DMS 273 (cell line): Measurements from ENCODE around the gene CNTN5.
"Not testable (repeated sequence)": the region's sequence is repeated elsewhere in the genome, so short reads cannot be mapped to it uniquely, and the experiment has no call there.

ENCODE experiments used
- DNase-seq: peaks from one replicate; lab custom pipeline; 2025; ENCODE audit not compliant: unreplicated experiment; lab: John Stamatoyannopoulos, UW

The CNTN5 gene

DNA sequence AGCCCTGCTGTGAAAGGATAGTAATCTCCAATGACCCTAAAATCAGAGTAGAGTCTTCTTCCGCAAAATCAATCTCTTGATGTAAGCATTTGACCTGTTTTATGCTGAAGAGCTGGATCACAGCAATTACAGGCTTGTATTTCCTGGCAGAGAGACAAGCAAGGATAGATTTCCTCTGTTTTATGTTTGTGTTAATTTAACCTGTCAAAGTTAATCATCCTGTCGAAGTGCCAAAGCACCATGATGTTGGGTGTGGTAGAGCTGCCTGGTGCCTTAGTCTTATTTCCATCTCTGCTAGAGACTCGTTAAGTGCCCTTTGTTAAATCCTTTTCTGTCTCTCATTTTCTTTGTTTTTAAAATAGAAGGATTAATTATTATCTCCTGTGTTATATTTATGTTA lies 248.1 kb downstream of the CNTN5 start:
- DNase-seq, result peak; percentile 56

DNA sequence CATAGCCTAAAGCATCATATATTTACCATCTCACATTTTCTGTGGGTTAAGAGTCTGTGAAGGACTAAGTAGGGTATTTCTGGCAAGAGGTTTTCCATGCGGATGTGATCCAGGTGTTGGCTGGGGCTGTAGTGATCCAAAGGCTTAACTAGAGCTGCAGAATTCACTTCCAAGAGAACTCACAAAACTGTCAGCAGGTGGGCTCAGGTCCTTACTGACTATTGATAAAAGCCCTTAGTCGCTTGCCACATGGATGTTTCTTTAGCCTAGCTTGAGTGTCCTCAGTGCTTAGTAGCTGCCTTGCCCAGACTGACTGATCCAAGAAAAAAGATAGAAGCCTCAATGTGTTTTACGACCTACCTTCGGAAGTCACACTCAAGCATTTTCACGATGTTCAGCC lies 250.8 kb downstream of the CNTN5 start:
- DNase-seq, result no peak

DNA sequence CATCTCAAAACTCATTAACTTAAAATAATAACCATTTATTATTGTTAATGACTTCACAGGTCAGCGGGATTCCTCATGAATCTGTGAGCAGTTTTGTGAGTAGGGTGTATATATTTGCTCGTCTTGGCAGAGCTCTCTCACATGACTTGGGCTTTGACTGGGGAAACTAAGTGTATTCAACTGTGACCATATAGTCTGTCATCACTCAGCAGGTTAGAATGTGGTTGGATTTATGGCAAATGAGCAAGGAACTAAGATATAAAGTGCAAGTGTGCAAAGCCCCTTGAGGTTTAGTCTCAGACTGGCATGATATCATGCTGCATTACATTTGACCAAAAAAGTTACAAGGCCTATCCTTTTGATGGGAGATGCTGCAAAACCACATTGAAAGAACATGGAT lies 254.8 kb downstream of the CNTN5 start:
- DNase-seq, result no peak

DNA sequence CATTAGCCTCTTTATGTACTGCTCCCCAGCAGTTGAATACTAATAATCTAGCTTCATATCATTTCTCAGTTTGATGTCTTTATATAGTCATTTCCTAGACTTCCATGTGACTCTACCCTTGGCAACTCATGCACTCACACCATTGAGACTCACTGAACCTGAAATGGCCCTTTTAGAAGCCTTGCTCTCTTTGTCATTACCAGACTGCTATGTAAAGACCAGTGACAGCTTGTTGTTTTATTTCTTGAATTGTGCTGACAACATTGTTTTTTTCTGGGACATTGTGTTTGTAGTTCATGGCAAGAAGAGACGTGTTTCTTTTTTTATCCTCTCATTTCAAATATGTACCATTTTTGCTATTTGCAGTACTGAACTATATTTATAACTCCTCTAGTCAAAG lies 256.5 kb downstream of the CNTN5 start:
- no peak for DNase-seq

DNA sequence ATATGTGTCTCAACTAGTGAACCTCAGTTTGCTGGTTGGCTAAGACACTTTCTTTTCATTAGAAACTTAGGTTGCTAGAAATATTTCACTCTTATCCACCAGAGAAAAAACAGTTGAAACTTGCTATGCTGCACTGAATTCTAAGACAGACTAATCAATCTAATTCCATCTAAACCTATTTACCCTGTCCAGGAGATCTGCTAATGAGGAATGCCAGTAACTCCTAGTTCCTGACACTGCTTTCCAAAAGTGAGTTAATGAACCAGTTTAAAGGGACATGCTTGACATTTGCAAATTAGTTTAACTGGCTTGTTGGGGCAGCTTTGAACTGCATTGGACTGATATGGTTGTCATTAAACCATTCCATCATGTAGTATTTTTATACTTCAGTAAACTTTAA lies 258.5 kb downstream of the CNTN5 start:
- DNase-seq, result no peak

DNA sequence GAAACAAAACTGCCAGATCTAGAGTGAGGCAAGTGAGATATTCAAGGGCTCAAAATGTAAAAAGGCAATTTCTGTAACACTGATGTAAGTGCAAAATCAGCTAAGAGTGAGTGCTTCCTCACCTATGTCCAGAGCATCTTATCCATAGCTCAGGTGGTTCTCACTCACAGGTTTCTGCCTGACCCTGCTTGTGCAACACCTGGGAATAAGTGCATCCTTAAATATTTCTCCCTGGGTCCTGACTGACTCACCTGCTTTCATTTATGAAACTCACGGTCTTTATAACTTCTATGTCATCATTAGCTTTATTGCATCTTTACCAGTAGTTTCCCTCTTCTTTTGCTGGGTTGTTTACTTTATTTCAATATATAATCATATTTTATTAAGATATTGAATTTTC lies 260.6 kb downstream of the CNTN5 start:
- DNase-seq, result no peak

DNA sequence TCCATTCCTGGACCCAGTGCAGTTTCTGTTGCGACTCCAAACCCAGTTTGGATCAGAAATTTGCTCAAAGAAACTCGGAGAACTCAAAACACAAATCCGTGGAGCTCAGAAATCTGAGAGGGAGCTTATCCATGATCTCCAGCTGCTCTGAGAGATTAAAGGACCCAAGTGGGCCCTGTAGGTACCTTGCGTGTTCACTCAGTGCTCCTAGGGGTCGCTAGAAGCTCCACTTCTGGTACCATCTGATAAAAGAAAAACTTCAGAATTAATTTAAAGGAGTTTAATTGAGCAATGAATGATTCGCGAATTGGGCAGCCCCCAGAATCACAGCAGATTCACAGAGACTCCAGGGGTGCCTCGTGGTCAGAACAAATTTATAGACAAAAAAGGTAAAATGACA lies 277.2 kb downstream of the CNTN5 start:
- not testable (repeated sequence) for DNase-seq

DNA sequence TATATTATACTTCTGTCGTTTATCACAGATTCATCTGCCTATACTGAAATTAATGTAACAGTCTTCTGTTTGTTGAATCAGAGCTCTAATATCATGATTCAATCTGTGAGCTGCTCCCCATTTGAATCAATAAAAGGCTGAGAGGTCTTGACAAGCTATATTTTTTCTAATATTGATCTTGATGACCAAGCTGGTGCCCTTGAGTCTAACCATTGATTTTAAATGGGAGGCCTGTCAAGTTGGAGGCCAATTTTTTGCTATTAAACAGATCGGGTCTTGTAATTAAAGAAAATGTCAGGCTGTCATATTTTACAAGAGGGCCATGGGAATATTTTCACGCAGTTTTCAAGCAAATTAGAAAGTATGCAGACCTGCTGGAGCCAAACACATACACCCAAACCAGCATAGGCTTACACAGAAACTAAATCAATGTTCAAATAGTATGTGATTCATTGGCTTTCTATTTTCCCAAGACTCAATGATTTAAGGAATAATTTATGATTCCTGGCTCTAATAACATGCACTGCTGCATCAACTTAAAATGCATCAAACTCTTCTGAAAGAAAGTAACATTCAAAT lies 286.9 kb downstream of the CNTN5 start:
- DNase-seq, result no peak

DNA sequence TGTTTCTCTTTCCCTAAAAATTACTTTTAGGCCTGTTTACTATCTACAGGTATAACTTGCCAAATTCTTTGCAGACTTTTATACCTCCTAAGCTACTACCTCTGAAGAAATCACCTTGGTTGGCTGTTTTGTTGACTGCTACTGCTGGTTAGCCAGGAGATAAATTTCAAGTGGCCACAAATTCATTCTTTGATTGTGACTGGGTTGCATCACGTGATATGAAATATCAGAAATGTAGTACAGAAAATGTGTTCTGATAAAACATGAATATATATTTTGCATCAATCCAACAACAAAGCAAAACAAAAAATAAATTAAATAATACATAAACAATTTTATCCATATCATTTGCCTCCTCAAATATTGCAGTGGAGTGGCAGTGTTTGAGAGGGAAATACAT lies 291.1 kb downstream of the CNTN5 start:
- no peak for DNase-seq

DNA sequence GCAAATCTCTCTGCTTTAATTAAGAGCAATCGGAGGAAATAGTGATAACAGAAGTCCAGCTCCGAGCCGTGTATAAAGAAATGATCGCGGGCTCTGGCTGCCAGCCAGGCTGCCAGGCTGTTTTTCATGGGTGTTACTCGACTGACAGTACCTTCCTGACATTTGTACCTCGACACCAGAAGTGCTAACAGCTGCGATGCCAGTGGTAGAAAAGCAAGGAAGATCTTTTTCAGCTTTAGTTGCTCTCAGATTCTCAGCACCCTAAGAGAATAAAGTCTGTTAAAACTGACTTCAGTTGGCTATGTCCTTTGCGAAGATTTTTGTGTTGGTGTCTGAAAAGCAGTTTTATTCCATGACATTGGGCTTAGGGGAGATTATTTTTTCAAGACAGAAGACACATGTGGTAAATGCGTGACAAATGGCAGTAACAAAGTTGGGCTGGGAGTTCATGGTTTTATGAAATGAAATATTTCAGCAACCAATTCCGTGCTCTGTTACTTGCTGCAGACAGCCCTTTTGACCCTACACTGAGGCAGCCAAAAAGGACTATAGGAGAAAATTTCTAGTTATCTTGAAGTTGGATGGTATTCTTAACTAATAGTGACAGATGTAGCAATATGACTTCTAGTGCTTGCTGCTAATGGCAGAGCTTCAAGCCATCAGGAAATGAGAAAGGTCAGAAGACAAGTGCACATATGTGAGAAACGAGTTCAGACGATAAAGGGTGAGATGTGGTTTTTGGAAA lies 296.2 kb downstream of the CNTN5 start:
- peak; percentile 76 for DNase-seq

DNA sequence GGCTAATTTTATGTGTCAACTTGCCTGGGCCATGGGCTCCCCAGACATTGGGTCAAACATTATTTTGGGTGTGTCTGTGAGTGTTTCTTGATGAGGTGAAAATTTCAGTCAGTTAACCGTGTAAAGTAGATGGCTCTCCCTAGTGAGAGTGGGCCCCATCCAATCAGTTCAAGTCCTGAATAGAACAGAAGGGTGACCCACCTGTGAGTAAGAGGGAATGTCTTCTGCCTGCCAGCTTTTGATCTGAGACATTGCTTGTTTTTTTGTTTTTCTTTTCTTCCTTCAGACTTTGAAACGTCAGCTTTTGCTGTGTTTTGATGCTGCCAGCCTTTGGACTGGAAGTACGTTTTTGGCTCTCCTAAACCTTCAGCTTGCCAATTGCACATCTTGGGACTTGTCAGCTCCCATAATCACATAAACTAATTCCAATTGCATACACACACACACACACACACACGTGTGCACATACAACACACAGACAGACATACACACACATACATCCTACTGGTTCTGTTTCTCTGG lies 300.1 kb downstream of the CNTN5 start:
- DNase-seq, result no peak

DNA sequence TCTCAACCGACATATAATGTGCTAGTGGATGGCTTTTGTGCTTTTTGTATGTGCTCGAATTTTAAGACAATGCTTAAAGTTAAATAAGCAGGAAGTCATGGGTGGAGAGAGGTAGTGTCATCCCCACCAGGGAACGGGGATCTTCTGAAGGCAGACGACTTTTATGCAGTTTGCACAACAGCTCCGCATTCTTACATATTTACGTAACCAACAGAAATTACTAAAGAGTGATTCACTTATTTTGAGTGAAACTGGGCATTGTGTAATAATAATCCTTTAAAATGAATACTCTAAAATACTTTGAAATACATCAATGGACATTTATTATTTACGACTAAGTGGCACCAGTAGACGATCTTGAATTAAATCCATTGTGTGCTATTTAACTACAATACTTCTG lies 305.1 kb downstream of the CNTN5 start:
- no peak for DNase-seq

DNA sequence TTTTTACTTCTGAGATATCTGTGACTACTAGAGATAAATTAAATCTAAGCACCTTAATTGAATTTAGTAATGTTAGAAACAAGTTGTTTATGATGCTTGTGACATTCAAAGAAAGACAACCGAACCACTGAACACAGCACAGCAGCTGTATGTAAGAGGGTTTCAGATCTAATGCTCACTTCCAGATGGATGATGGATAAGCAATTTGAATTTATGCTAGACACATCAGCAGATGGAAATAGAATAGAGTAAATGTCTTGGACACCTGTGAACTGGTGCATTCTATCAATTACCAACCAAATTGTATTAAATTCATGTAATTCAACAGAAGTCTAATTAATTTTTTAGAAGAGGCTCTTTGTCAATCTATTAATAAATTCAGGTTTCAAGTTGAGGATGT lies 306.3 kb downstream of the CNTN5 start:
- DNase-seq, result no peak

DNA sequence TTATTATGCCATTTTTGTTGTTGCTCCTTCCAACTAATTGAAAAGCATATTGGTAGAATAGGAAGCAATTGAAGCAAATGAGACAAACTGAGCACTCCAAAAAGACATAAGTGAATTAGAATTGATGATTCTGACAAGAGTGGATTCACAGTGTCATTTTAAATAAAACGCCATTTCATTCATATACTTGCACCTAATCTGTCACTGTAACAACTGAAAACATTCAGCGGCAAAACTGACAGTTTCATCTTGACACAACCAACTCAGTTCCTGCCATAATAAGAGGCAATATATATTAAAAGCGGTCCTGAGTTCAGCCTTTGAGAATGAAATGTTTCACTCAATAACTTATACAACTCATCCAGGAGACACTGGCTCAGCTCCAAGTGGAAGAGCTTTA lies 306.8 kb downstream of the CNTN5 start:
- DNase-seq, result no peak

DNA sequence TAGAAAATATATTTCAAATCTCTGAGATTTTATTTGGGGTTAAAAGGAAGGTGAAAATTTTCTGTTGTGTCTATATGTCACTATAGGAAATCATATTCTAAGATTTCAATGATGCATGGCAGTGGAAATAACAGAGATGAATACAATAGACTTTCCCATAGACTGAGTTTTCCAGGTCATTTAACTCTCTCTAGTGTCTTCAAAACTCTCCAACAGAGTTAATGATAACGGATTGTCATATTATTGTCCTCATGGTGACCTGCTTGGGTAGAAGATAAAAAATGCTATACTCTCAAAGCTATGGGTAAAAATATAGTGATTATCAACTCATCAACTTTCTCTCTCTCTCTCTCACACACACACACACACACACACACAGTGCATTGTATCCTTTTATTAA lies 312.9 kb downstream of the CNTN5 start:
- no peak for DNase-seq

DNA sequence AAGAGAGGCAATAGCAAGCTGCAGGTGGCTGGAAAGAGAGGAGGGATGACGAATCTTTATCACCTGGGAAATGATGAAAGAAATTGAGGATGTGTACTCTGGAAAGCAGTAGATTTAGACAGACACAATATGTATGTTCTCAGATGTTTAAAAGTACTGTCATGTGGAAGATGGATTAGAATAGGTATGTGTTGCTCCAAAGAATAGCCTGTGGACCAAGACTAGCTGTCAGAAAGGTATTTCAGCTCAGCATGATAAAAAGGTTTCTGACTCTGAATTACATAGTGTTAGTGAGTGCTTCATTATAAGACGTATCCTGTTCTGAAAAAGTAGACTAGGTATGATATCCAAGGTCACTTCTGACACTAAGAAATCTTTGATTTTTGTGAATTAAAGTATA lies 322.4 kb downstream of the CNTN5 start:
- no peak for DNase-seq

DNA sequence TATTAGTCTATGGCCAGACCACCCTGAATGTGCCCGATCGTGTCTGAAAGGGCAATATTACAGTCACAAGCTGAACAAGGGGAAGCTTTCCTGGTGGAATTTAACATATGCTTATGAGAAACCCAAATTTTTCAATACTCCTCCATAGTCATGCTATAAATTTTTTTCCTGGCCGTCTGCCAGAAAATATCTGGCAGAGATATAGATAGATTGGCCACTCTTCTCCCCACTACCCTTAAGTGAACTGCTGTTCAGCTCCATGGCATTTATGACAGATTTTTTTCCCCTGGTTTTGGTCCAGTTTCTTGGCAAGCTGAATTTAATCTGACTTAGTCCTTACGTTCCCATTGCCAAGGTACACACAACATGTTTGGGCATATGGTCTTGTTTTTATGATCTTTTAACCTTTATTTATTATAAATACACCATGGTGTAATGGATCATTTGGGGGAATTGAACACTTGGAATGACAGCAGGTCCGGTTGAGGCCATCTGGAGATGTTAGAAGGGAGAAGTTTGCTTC lies 328.5 kb downstream of the CNTN5 start:
- peak; percentile 87 for DNase-seq

DNA sequence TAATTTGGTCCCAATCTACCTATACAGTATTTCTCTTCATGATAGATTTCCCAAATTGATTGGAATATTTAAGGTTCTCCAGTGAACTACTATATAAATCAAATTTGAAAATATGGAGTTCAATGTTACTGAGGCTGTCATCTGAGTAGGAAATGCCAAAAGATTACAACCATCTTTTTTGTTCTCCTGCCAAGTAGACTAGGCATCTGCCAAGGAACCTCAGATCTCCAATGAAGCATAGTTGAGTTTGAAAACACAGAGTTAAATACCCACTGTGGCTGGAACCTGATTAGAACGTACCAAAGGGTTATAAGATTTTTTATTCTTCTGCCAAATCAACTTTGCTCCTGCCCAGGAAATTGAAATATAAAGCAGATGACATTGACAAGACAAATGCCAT lies 330.9 kb downstream of the CNTN5 start:
- DNase-seq, result peak; percentile 75

DNA sequence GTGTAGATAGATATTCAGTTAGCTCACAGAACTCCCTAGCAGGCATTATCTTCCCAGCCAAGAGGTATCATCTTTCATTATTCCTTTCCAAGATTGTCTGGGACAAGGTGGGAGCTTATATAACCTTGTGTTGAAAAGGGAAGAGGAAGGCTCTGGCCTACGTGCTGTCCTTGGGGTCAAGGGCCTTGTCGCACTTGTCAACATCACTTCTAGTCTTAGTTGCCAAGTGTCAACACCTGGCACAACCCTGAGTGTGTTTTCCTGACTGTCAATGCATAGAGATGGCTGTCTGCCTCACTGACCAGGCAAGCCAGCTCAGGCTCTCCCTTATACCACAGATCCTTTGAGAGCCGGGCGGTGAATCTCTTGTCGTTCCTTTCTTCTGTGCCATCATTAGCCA lies 331.9 kb downstream of the CNTN5 start:
- peak; percentile 14 for DNase-seq

DNA sequence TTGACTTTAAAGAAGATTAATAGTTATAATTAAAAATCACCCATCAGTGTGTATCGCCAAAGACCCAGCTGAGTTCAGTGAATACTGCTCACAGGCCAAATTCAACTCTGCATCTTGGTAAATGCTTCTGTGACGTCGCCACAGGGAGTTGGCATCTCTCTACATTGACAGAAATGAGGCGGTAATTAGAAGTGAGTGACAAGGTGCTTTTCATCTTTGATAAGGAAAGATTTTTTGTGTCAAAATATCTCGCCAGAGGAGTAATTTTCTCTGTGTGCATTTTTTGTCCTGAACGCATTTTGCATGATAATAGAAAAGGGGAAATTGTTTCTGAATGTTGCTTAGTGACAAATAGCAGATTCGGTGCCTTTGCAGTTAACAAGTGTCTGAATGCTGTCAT lies 345.8 kb downstream of the CNTN5 start:
- no peak for DNase-seq

DNA sequence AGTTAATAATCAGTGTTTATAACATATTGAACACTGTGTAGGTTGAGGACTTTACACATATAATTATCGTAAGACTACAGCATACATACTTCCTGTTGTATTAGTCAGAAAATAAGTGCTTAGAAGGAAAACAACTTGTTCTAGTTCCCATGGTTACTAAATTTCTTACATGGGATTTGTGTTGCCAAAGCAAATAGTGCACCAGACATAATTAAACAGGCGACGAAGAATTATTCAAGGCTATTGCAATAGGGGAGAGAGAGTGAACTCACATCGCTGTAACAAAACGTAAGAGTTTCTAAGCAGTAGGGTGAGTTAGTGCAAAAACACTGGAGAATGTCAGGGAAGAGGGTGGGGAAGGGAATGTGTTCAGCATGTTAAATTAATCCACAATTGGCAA lies 347.8 kb downstream of the CNTN5 start:
- DNase-seq, result peak; percentile 2

DNA sequence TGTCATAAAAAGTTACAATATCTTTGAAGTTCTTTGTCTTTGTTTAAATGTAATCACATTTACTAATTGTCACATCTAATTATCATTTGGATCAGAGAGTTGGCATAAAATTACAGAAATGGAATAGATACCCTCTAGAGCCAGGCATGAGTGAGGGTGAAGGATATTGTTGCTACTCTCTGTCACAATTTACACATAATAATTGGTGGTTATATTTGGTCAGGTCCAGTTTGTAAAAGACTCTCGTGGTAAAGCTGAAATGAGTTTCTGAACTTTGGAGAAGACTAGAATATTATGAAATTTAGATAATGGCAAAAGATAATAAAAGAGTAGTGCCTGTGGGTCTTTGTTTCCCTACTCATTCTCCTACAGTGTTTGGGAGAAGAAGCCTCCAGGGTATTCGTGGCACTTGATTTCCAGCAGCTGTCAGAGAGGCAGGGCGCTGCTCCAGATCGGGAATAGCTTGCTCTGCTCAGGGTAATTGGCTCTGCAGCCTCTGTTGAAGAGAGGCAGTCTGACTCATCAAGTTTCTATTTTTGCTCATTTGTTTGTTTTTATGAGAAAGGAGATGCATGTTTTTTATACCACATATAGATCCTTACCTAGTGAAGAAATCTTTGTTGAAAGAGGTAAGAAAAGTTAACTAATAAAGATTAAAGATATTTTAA lies 349.9 kb downstream of the CNTN5 start:
- DNase-seq, result peak; percentile 69
